ENCODE results near the gene RABIF.

Gene RABIF

GRCh38 chr1:202880062-202880461, 8.9 kb downstream of the RABIF start:
- Histone ChIP-seq H3K4me1 (ENCODE audit: control insufficient read depth in 2 of 2, insufficient read depth in 2 of 2, low read length in 2 of 2) (peaks cover 3 to 6% of the 10 kb centered on the region in 2 donors), H3K36me3 (ENCODE audit: control insufficient read depth in 2 of 2, insufficient read depth in 2 of 2, low read length in 2 of 2) (peaks cover 12 to 21% of the 10 kb centered on the region in 2 donors), H3K9ac (ENCODE audit: low read depth in 1 of 2, low read length in 2 of 2) (no peak overlapping the region), H3K27me3 (ENCODE audit: control insufficient read depth in 2 of 2, insufficient read depth in 2 of 2, low read length in 2 of 2) (no peaks in the 10 kb centered on the region), H3K4me3 (ENCODE audit: low read length in 2 of 2) (no peak overlapping the region), H3K27ac (ENCODE audit: low read depth in 2 of 2, low read length in 2 of 2) (no peak overlapping the region), H3K9me3 (ENCODE audit: control insufficient read depth in 2 of 2, low read length in 2 of 2) (no peaks in the 10 kb centered on the region)

- no peak overlapping the region for H3K27ac ChIP-seq (ENCODE audit: low read depth in 2 of 2, low read length in 2 of 2)
- H3K36me3 ChIP-seq (ENCODE audit: control insufficient read depth in 2 of 2, insufficient read depth in 2 of 2, low read length in 2 of 2): peaks cover 12 to 19% of the 10 kb centered on the region in 2 donors
- no peaks in the 10 kb centered on the region for H3K27me3 ChIP-seq (ENCODE audit: control insufficient read depth in 2 of 2, insufficient read depth in 2 of 2, low read length in 2 of 2)
- H3K4me1 ChIP-seq (ENCODE audit: control insufficient read depth in 2 of 2, insufficient read depth in 2 of 2, low read length in 2 of 2): peaks cover 3 to 6% of the 10 kb centered on the region in 2 donors
- no peak overlapping the region for H3K9ac ChIP-seq (ENCODE audit: low read depth in 1 of 2, low read length in 2 of 2)
- no peak overlapping the region for H3K4me3 ChIP-seq (ENCODE audit: low read length in 2 of 2)
- no peaks in the 10 kb centered on the region for H3K9me3 ChIP-seq (ENCODE audit: control insufficient read depth in 2 of 2, low read length in 2 of 2)
Observed at GRCh38 chr1:202879128-202879527, 9.8 kb downstream of the RABIF start.

DNA sequence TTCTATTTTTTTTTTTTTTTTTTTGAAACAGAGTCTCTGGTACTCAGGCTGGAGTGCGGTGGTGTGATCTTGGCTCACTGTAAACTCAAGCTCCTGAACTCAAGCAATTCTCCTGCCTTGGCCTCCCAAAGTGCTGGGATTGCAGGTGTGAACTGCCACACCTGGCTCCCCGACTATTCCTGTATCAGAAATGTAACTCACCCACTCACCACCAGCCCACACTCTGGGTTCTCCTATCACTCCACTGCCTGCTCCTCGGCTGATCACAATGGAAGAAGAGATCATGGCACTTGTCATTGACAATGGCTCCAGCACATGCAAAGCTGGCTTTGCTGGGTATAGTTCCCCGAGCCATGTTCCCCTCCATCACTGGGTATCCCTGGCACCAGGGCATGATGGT, 15.9 kb downstream of the RABIF start:
- peaks cover 0 to 4% of the 10 kb centered on the region in 2 donors for H3K36me3 ChIP-seq (ENCODE audit: control insufficient read depth in 2 of 2, insufficient read depth in 2 of 2, low read length in 2 of 2)
- H3K9ac ChIP-seq (ENCODE audit: low read depth in 1 of 2, low read length in 2 of 2): no peak overlapping the region
- H3K27ac ChIP-seq (ENCODE audit: low read depth in 2 of 2, low read length in 2 of 2): no peak overlapping the region
- no peaks in the 10 kb centered on the region for H3K27me3 ChIP-seq (ENCODE audit: control insufficient read depth in 2 of 2, insufficient read depth in 2 of 2, low read length in 2 of 2)
- H3K4me3 ChIP-seq (ENCODE audit: low read length in 2 of 2): no peak overlapping the region
- H3K4me1 ChIP-seq (ENCODE audit: control insufficient read depth in 2 of 2, insufficient read depth in 2 of 2, low read length in 2 of 2): no peaks in the 10 kb centered on the region
- H3K9me3 ChIP-seq (ENCODE audit: control insufficient read depth in 2 of 2, low read length in 2 of 2): no peaks in the 10 kb centered on the region

- no peak overlapping the region for H3K4me3 ChIP-seq (ENCODE audit: low read length in 2 of 2)
- H3K9ac ChIP-seq (ENCODE audit: low read depth in 1 of 2, low read length in 2 of 2): no peak overlapping the region
- no peak overlapping the region for H3K27ac ChIP-seq (ENCODE audit: low read depth in 2 of 2, low read length in 2 of 2)
- no peaks in the 10 kb centered on the region for H3K27me3 ChIP-seq (ENCODE audit: control insufficient read depth in 2 of 2, insufficient read depth in 2 of 2, low read length in 2 of 2)
- no peaks in the 10 kb centered on the region for H3K4me1 ChIP-seq (ENCODE audit: control insufficient read depth in 2 of 2, insufficient read depth in 2 of 2, low read length in 2 of 2)
- H3K36me3 ChIP-seq (ENCODE audit: control insufficient read depth in 2 of 2, insufficient read depth in 2 of 2, low read length in 2 of 2): no peaks in the 10 kb centered on the region
- H3K9me3 ChIP-seq (ENCODE audit: control insufficient read depth in 2 of 2, low read length in 2 of 2): no peaks in the 10 kb centered on the region
Observed at GRCh38 chr1:202871367-202871766, 17.6 kb downstream of the RABIF start.

GRCh38 chr1:202862679-202863560, 26.0 kb downstream of the RABIF start:
- no peak overlapping the region for H3K4me3 ChIP-seq (ENCODE audit: low read length in 2 of 2)

DNA sequence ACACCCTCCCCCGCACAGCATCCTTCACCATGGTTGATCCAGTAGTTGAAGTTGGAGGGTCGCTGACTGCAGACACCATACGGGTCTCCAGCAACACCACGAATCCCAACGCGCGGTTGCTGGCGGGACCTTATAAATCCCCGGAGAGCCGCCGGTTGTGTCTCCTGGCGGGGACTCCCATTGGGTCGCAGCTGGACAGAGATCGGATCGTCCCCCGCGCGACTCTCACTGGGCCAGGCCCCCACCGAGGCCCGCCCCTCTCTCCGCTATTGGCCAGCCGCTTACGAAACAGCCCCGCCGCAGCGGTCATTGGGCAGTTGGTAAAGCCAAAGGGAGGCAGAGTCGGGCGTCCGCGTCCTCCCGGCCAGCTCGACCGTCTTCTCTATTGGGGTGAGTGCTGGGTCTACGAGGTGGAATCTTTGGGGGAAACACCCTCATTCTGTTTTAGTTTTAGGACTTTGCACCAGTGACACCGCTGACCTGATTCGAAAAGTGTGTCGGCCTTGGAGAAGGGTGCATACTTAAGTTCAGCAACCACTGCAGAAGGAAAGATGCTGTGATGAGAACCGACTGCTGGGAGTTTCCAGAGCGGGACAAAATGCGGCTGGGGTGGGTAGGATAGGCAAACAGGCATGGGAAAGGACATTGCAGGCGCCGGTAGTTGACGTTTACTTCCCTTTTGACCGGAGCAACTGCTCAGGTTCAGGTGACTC, 27.4 kb downstream of the RABIF start:
- peak overlapping the region; percentile 76 to 87 for H3K27ac ChIP-seq (ENCODE audit: low read depth in 2 of 2, low read length in 2 of 2)
- peak overlapping the region; percentile 54 to 79 for H3K9ac ChIP-seq (ENCODE audit: low read depth in 1 of 2, low read length in 2 of 2)

More at GRCh38 chr1:202862679-202863560, 26.0 kb downstream of the RABIF start:
- Histone ChIP-seq H3K27me3 (ENCODE audit: control insufficient read depth in 2 of 2, insufficient read depth in 2 of 2, low read length in 2 of 2) (no peaks in the 10 kb centered on the region), H3K4me1 (ENCODE audit: control insufficient read depth in 2 of 2, insufficient read depth in 2 of 2, low read length in 2 of 2) (peaks cover 14 to 18% of the 10 kb centered on the region in 2 donors), H3K27ac (ENCODE audit: low read depth in 2 of 2, low read length in 2 of 2) (no peak overlapping the region), H3K36me3 (ENCODE audit: control insufficient read depth in 2 of 2, insufficient read depth in 2 of 2, low read length in 2 of 2) (no peaks in the 10 kb centered on the region), H3K9ac (ENCODE audit: low read depth in 1 of 2, low read length in 2 of 2) (no peak overlapping the region), H3K9me3 (ENCODE audit: control insufficient read depth in 2 of 2, low read length in 2 of 2) (no peaks in the 10 kb centered on the region)

GRCh38 chr1:202860744-202861419, 28.1 kb downstream of the RABIF start:
- peak overlapping the region; percentile 67 to 86 for H3K4me3 ChIP-seq (ENCODE audit: low read length in 2 of 2)
- no peaks in the 10 kb centered on the region for H3K36me3 ChIP-seq (ENCODE audit: control insufficient read depth in 2 of 2, insufficient read depth in 2 of 2, low read length in 2 of 2)
- H3K4me1 ChIP-seq (ENCODE audit: control insufficient read depth in 2 of 2, insufficient read depth in 2 of 2, low read length in 2 of 2): peaks cover 22 to 33% of the 10 kb centered on the region in 2 donors
- peak overlapping the region; percentile 76 to 87 for H3K27ac ChIP-seq (ENCODE audit: low read depth in 2 of 2, low read length in 2 of 2)
- H3K27me3 ChIP-seq (ENCODE audit: control insufficient read depth in 2 of 2, insufficient read depth in 2 of 2, low read length in 2 of 2): no peaks in the 10 kb centered on the region
- H3K9ac ChIP-seq (ENCODE audit: low read depth in 1 of 2, low read length in 2 of 2): peak overlapping the region; percentile 24 to 79
- no peaks in the 10 kb centered on the region for H3K9me3 ChIP-seq (ENCODE audit: control insufficient read depth in 2 of 2, low read length in 2 of 2)

More for the DNA sequence above, 27.4 kb downstream of the RABIF start:
- no peaks in the 10 kb centered on the region for H3K9me3 ChIP-seq (ENCODE audit: control insufficient read depth in 2 of 2, low read length in 2 of 2)
- no peaks in the 10 kb centered on the region for H3K36me3 ChIP-seq (ENCODE audit: control insufficient read depth in 2 of 2, insufficient read depth in 2 of 2, low read length in 2 of 2)
- peak overlapping the region; percentile 67 to 86 for H3K4me3 ChIP-seq (ENCODE audit: low read length in 2 of 2)
- no peaks in the 10 kb centered on the region for H3K27me3 ChIP-seq (ENCODE audit: control insufficient read depth in 2 of 2, insufficient read depth in 2 of 2, low read length in 2 of 2)
- H3K4me1 ChIP-seq (ENCODE audit: control insufficient read depth in 2 of 2, insufficient read depth in 2 of 2, low read length in 2 of 2): peaks cover 22 to 32% of the 10 kb centered on the region in 2 donors

DNA sequence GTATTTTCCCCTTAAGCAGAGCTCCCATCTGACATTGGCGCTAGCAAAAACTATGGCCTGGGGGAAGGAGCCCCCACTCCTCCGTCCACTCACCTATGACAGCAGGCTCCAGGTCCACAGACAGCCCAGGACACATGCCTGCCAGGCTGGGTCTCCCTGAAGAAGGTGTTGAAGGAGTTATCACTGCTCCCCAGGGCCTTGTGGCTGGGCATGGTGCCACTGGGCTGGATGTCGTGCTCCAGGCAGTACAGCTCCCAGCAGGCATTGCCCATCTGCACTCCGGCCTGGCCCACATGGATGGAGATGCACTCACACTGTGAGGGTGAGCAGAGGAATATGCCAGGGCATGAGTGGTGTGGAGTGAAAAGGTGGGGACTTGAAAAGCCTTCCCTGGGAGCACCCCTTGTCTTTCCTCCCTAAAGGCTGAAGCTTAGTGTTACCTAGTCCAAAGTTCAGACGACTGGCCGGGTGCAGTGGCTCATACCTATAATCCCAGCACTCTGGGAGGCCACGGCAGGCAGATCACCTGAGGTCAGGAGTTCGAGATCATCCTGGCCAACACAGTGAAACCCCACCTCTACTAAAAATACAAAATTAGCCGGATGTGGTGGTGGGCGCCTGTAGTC, 30.0 kb downstream of the RABIF start:
- no peaks in the 10 kb centered on the region for H3K9me3 ChIP-seq (ENCODE audit: control insufficient read depth in 2 of 2, low read length in 2 of 2)
- H3K9ac ChIP-seq (ENCODE audit: low read depth in 1 of 2, low read length in 2 of 2): peak overlapping the region in 1 of 2 donors; percentile 24
- H3K36me3 ChIP-seq (ENCODE audit: control insufficient read depth in 2 of 2, insufficient read depth in 2 of 2, low read length in 2 of 2): no peaks in the 10 kb centered on the region
- peaks cover 22 to 44% of the 10 kb centered on the region in 2 donors for H3K4me1 ChIP-seq (ENCODE audit: control insufficient read depth in 2 of 2, insufficient read depth in 2 of 2, low read length in 2 of 2)
- H3K4me3 ChIP-seq (ENCODE audit: low read length in 2 of 2): no peak overlapping the region
- H3K27me3 ChIP-seq (ENCODE audit: control insufficient read depth in 2 of 2, insufficient read depth in 2 of 2, low read length in 2 of 2): no peaks in the 10 kb centered on the region
- peak overlapping the region; percentile 32 to 61 for H3K27ac ChIP-seq (ENCODE audit: low read depth in 2 of 2, low read length in 2 of 2)

DNA sequence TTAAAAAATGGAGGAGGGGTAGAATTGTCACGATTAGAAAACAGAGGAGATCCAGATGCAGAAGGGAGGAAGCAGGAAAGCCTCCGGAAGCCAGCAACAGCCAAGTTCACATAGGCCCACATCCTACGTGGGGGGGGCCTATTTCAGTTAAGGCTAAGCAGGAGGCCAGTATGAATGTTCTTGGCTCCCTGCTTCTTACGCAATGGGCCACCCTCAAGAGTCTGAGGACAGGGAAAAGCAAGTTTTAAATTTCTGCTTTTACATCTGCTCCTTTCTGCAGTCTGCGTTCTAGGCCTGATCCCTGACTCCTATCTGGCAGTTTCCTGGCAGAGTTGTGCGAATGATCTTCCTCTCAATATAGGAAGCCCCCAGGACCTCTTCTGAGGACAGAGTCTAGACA, 30.6 kb downstream of the RABIF start:
- Histone ChIP-seq H3K27ac (ENCODE audit: low read depth in 2 of 2, low read length in 2 of 2) (peak overlapping the region in 1 of 2 donors; percentile 61), H3K4me1 (ENCODE audit: control insufficient read depth in 2 of 2, insufficient read depth in 2 of 2, low read length in 2 of 2) (peaks cover 21 to 44% of the 10 kb centered on the region in 2 donors), H3K9me3 (ENCODE audit: control insufficient read depth in 2 of 2, low read length in 2 of 2) (no peaks in the 10 kb centered on the region), H3K36me3 (ENCODE audit: control insufficient read depth in 2 of 2, insufficient read depth in 2 of 2, low read length in 2 of 2) (no peaks in the 10 kb centered on the region), H3K27me3 (ENCODE audit: control insufficient read depth in 2 of 2, insufficient read depth in 2 of 2, low read length in 2 of 2) (no peaks in the 10 kb centered on the region), H3K9ac (ENCODE audit: low read depth in 1 of 2, low read length in 2 of 2) (peak overlapping the region in 1 of 2 donors; percentile 24), H3K4me3 (ENCODE audit: low read length in 2 of 2) (no peak overlapping the region)
